Activated naive CD4-positive, alpha-beta T cell treated with anti-CD3 and anti-CD28 coated beads, Interleukin-2, amount 50 U/mL, for 72 hours (primary cell): ENCODE measurements around the gene MBNL2. TPM values are rescaled to one million over a fixed set of nuclear protein-coding genes. Genes with fewer than 3 reads are reported as not detected.

Source experiments
- ATAC-seq, 2 donors: fragments of 150-1000 bp; cut with Tn5 transposase; 2 replicates each; pipeline ENCODE4 v1.10.0; 2021; ENCODE audit warnings: mild to moderate bottlenecking in 2 of 2, moderate library complexity in 2 of 2
- DNase-seq, 2 donors: peaks; one replicate each; pipeline ENCODE4 v3.0.0; 2021 to 2022; ENCODE audit warnings: low spot score in 2 of 2
- H3K27ac Mint-ChIP-seq, 2 donors: one replicate each; pipeline ENCODE4 v1.8.0; 2022; ENCODE audit warnings: mild to moderate bottlenecking in 2 of 2, mixed read lengths in 2 of 2
- H3K36me3 Mint-ChIP-seq, 2 donors: one replicate each; pipeline ENCODE4 v1.8.0; 2022; ENCODE audit warnings: mixed read lengths in 2 of 2
- H3K9me3 Mint-ChIP-seq, 2 donors: one replicate each; pipeline ENCODE4 v1.8.0; 2022; ENCODE audit warnings: mixed read lengths in 2 of 2
- total RNA-seq, 2 donors: library from RNA; stranded (reverse); gene quantifications; one replicate each; pipeline ENCODE4 v1.2.3, GENCODE V29; 2022

MBNL2 gene
- total RNA-seq, 2 donors from 2014 or later, result 15.2 to 22.7 TPM

DNA sequence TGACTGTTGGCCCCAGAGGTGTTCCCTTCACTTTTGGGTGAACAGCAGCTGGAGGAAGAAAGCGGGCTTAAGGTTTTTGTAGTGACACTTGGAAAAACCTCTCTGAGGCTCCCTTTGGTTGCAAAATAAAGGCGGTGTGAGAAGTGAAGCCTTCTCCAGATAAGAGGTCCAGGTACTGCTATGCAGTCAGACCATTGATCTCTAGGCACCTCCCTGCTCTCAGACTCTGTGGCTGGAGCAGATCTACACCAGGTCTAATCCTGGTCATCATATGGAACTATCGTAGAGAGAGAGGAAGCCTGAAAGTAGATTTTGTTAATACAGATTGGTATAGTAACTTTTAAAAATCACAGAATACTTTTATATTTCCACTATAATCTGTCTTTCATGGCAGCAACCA, 47.5 kb downstream of the MBNL2 start:
- Mint-ChIP-seq H3K9me3 (no peaks in the 10 kb centered on the region), H3K27ac (no peak overlapping the region), H3K36me3 (peaks cover 0 to 4% of the 10 kb centered on the region in 2 donors)
- no peak for ATAC-seq
- DNase-seq, result no peak

DNA sequence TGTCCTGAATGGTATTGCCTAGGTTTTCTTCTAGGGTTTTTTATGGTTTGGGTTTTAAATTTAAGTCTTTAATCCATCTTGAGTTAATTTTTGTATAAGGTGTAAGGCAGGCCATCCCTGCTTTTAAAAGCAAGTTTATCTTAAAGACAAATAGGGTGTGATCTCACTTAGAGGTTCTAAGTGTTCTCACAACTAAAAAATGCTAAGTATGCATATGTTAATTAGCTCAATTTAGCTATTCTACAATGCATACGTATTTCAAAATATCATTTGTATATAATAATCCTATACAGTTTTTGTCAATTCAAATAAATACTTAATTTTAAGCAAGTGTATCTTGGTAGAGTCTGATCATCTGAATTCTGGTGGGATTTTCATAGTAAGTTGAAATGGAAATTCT, 50.4 kb downstream of the MBNL2 start:
- H3K36me3 Mint-ChIP-seq, result peaks cover 14 to 17% of the 10 kb centered on the region in 2 donors
- no peak overlapping the region for H3K27ac Mint-ChIP-seq
- ATAC-seq (no peak), DNase-seq (no peak)
- H3K9me3 Mint-ChIP-seq, result peaks cover 3 to 5% of the 10 kb centered on the region in 2 donors

DNA sequence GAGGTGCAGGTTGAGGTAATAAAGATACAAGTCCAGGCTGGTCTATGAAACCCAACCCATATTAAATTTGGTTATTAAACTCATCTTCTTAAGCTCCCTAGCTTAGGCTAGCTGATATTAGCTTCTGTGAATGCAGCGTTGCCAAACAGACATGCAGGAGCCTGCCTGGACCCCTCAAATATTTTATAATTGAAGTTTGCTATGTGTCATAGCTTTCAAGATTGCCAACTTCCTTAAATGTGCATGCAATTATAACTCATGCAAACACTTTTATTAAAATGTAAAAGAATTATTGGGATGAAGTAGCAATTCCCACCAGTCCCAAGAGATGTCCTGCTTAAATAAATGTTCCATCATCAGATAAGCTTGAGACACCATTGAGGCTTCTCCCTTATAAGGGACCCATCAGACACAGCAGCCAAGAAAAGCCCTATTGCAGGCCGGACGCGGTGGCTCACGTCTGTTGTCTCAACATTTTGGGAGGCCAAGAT, 51.3 kb downstream of the MBNL2 start:
- peaks cover 9 to 17% of the 10 kb centered on the region in 2 donors for H3K36me3 Mint-ChIP-seq
- H3K9me3 Mint-ChIP-seq, result peaks cover 3 to 5% of the 10 kb centered on the region in 2 donors
- ATAC-seq (no peak), DNase-seq (no peak)
- H3K27ac Mint-ChIP-seq, result no peak overlapping the region

DNA sequence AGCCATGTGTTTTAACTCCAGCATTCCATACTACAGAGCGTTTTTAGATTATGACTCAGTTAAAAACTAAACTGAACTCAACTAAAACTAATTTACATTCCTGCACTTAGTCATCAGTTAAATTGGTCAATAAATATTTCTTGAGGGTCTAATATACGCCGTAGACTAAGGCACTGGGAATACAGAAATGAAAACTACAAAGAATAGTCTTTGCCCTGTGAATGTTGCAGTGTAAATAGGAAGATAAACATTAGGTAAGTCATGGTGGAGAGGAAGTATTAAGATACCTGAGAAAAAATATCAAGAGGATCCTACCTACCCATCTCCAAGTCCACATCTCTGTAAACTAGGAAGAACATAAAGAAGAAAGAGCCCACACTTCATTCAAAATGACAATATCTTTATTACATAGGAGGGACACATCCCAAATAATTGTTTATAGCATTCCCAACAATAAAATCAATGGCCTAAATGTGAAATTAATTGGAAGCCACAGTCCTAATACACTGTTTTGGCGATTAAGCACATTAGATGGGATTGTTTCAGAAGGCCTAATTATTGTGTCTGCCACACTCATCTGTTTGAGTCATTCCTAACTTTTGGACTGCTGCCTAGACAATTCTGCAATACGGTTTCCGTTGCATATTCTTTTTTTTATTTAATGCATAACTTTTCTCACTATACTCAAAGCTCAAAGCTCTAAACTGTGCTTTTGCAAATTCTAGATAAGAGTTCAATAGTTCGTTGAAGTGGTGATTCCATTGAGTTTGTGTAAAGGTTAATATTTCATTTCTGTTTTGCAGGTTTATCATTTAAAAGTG, 52.9 kb downstream of the MBNL2 start:
- H3K36me3 Mint-ChIP-seq, result peaks cover 9 to 17% of the 10 kb centered on the region in 2 donors
- DNase-seq (no peak), ATAC-seq (no peak)
- H3K9me3 Mint-ChIP-seq, result peaks cover 3 to 5% of the 10 kb centered on the region in 2 donors
- H3K27ac Mint-ChIP-seq, result no peak overlapping the region

DNA sequence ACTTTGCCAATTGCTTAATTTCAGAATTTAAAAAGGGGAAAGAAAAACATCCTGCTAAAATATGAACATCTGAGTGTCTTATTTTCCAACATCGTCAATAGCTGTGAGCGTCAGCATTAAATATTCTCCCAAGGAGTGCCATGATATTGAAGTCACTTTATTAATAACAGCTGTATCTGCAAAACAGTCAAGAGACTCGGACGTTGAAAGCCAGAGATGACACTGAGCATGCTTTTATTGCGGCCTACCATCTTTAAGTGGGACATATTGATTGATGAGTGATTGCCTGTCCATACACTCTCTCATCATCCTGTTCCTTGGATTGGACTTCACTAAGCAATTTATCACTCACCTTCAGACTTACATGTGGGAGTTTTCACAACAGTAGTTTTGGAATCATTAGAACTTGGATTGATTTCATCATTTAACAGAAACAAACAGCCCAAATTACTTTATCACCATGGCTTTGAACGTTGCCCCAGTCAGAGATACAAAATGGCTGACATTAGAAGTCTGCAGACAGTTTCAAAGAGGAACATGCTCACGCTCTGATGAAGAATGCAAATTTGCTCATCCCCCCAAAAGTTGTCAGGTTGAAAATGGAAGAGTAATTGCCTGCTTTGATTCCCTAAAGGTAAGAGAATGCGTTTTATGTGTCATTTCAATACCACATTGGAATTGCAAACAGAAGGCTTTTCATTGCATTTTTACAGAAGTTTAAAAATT, 53.8 kb downstream of the MBNL2 start:
- Mint-ChIP-seq H3K36me3 (peaks cover 9 to 21% of the 10 kb centered on the region in 2 donors), H3K27ac (no peak overlapping the region), H3K9me3 (peaks cover 3 to 5% of the 10 kb centered on the region in 2 donors)
- ATAC-seq (no peak), DNase-seq (no peak)

- peaks cover 9 to 23% of the 10 kb centered on the region in 2 donors for H3K36me3 Mint-ChIP-seq
- peaks cover 3 to 5% of the 10 kb centered on the region in 2 donors for H3K9me3 Mint-ChIP-seq
- DNase-seq (no peak), ATAC-seq (peak in 1 of 2 donors; percentile 67)
- no peak overlapping the region for H3K27ac Mint-ChIP-seq
Observed at GRCh38 chr13:97276862-97277269, 54.7 kb downstream of the MBNL2 start.

GRCh38 chr13:97278435-97279411, 56.6 kb downstream of the MBNL2 start:
- no peak for DNase-seq
- H3K36me3 Mint-ChIP-seq, result peaks cover 14 to 33% of the 10 kb centered on the region in 2 donors
- ATAC-seq, result no peak
- H3K27ac Mint-ChIP-seq, result no peak overlapping the region
- H3K9me3 Mint-ChIP-seq, result peaks cover 3 to 5% of the 10 kb centered on the region in 2 donors

GRCh38 chr13:97279913-97280312, 57.8 kb downstream of the MBNL2 start:
- Mint-ChIP-seq H3K9me3 (peaks cover 3 to 5% of the 10 kb centered on the region in 2 donors), H3K36me3 (peaks cover 14 to 33% of the 10 kb centered on the region in 2 donors), H3K27ac (no peak overlapping the region)
- no peak for DNase-seq
- ATAC-seq, result no peak

DNA sequence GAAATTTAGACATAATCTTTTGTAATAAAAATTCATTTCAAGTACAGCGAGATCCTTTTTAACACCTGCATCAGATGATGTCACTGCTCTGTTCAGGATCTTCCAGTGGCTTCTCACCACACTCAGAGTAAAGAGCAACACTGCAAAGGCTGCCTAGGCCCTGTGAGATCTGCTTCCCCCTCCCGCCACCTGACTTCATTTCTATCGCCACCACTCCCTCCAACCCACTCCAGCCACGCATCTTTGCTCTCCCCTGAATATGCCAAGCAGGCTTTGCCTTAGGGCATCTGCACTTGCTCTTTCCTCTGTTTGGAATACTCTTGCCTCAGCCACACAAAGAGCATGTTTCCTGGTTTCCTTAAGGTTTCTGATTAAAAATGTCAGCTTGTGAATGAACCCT, 58.3 kb downstream of the MBNL2 start:
- Mint-ChIP-seq H3K9me3 (peaks cover 3 to 5% of the 10 kb centered on the region in 2 donors), H3K36me3 (peaks cover 14 to 30% of the 10 kb centered on the region in 2 donors), H3K27ac (no peak overlapping the region)
- no peak for DNase-seq
- ATAC-seq, result no peak

GRCh38 chr13:97281028-97281427, 58.9 kb downstream of the MBNL2 start:
- ATAC-seq (no peak), DNase-seq (no peak)
- Mint-ChIP-seq H3K36me3 (peaks cover 10 to 25% of the 10 kb centered on the region in 2 donors), H3K27ac (no peak overlapping the region), H3K9me3 (peaks cover 1 to 3% of the 10 kb centered on the region in 2 donors)

DNA sequence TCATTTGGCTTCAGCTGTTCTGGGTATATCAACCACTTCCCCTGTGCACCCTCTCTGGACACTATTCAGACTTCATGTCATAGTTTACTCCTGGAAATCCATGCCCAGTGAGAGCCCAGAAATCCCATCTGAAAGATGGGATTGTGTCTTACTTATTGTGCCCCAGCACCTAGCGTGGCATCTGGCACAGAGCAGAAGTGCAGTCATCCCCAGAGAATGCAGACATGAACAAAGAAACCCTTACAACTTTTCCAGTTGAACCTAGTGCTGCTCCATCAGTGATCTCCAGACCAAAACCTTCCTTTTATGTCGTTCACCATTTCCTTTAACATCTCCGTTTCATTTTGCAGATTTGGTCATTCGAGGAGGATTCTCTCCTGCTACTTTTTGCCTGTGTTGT, 60.6 kb downstream of the MBNL2 start:
- Mint-ChIP-seq H3K27ac (no peak overlapping the region), H3K36me3 (peaks cover 4 to 22% of the 10 kb centered on the region in 2 donors), H3K9me3 (peaks cover 0 to 6% of the 10 kb centered on the region in 2 donors)
- ATAC-seq (no peak), DNase-seq (no peak)

DNA sequence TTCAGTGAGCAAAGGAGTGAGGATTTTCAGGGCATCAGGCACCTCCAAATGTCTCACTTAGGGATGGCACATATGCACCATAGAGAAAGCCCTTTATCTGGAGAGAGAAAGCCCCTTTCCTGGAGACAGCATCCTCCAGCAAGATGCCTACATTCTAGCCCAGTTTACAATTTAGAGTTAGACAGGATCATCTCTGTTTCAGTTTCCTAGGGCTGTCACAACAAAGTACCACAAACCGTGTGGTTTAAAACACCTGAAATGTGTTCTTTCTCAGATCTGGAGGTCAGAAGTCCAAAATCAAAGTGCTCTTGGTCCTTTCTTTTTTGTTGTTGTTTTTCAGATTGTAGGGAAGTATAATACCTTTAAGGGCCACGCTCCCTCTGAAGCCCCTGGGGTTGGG, 61.8 kb downstream of the MBNL2 start:
- Mint-ChIP-seq H3K36me3 (peaks cover 4 to 22% of the 10 kb centered on the region in 2 donors), H3K9me3 (peaks cover 0 to 6% of the 10 kb centered on the region in 2 donors), H3K27ac (no peak overlapping the region)
- ATAC-seq (no peak), DNase-seq (no peak)

- no peak for ATAC-seq
- H3K27ac Mint-ChIP-seq, result no peak overlapping the region
- peaks cover 4 to 22% of the 10 kb centered on the region in 2 donors for H3K36me3 Mint-ChIP-seq
- DNase-seq, result no peak
- H3K9me3 Mint-ChIP-seq, result peaks cover 0 to 6% of the 10 kb centered on the region in 2 donors
Observed at GRCh38 chr13:97284558-97284957, 62.4 kb downstream of the MBNL2 start.

- no peak for DNase-seq
- H3K9me3 Mint-ChIP-seq, result peaks cover 0 to 10% of the 10 kb centered on the region in 2 donors
- peaks cover 4 to 22% of the 10 kb centered on the region in 2 donors for H3K36me3 Mint-ChIP-seq
- peak overlapping the region in 1 of 2 donors; percentile 39 for H3K27ac Mint-ChIP-seq
- ATAC-seq, result no peak
Observed at GRCh38 chr13:97285221-97285955, 63.3 kb downstream of the MBNL2 start.

DNA sequence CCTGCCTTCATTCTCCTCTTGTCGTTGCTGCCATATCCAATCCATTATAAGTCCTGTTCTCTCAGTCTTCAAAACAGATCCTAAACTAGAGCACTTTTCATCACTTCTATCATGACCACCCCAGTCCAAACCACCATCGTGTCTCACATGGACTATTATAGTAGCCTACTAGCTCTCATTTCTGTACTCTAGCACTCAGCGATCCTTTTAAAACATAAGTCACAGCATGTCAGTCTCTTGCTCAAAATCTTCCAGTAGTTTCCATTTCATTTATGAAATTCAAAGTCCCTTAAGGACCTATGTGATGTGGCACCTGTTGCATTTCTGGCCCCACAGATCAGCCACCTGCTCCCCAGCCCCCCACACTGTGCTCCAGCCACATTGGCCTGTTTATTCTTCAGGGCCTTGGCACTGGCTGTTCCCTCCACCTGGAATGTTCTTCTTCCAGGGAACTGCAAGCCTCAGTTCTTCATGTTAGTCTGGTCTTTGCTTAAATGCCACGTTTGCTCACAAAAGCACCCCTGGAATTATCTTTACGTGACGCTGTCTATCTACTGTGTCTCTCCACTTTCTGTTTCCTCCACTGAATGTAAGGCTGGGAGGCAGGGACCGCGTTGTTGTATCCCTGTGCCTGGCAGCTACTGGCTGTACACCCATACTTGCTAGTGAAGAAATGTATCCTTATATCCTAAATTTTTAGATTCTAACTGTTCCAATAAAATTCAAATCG, 64.3 kb downstream of the MBNL2 start:
- peaks cover 4 to 23% of the 10 kb centered on the region in 2 donors for H3K36me3 Mint-ChIP-seq
- peaks cover 0 to 10% of the 10 kb centered on the region in 2 donors for H3K9me3 Mint-ChIP-seq
- no peak for DNase-seq
- no peak overlapping the region for H3K27ac Mint-ChIP-seq
- no peak for ATAC-seq
